H9 (cell line): ENCODE results near the gene EML3. TPM values are rescaled to one million over a fixed set of nuclear protein-coding genes. Genes with fewer than 3 reads are reported as not detected.
A peak's percentile ranks its signal among the peaks of the same experiment; 100 is the strongest.

Experiments
- DNase-seq: peaks from one replicate; pipeline ENCODE4 v3.0.0-alpha.2; 2017
- H2AFZ ChIP-seq: one replicate; pipeline ENCODE4 v1.6.1; 2013; ENCODE audit warnings: mild to moderate bottlenecking, low read length, control low read depth, moderate library complexity
- H2AK5ac ChIP-seq: 2 replicates; pipeline ENCODE4 v1.6.1; 2013; ENCODE audit warnings: low read length, control low read depth, mixed read lengths; ENCODE audit not compliant: insufficient read length
- H2BK120ac ChIP-seq: one replicate; pipeline ENCODE4 v1.6.1; 2013; ENCODE audit warnings: low read depth, mild to moderate bottlenecking, low read length, control low read depth, inconsistent platforms; ENCODE audit not compliant: poor library complexity, severe bottlenecking
- H2BK12ac ChIP-seq: 2 replicates; pipeline ENCODE4 v1.6.1; 2013; ENCODE audit warnings: low read length, control low read depth, mixed read lengths, low read depth; ENCODE audit not compliant: insufficient read length
- H2BK15ac ChIP-seq: 2 replicates; pipeline ENCODE4 v1.6.1; 2013; ENCODE audit warnings: low read depth, low read length, control low read depth
- H2BK20ac ChIP-seq: one replicate; pipeline ENCODE4 v1.6.1; 2013; ENCODE audit warnings: low read depth, mild to moderate bottlenecking, low read length, control low read depth, inconsistent platforms; ENCODE audit not compliant: poor library complexity, severe bottlenecking
- H2BK5ac ChIP-seq: 2 replicates; pipeline ENCODE4 v1.6.1; 2013; ENCODE audit warnings: low read length, control low read depth, mixed read lengths; ENCODE audit not compliant: insufficient read length
- H3K14ac ChIP-seq: 2 replicates; pipeline ENCODE4 v1.6.1; 2013; ENCODE audit warnings: low read length, control low read depth; ENCODE audit not compliant: insufficient read depth
- H3K18ac ChIP-seq: 2 replicates; pipeline ENCODE4 v1.6.1; 2013; ENCODE audit warnings: low read depth, mild to moderate bottlenecking, mixed read lengths, low read length, control low read depth; ENCODE audit not compliant: insufficient read length
- H3K23ac ChIP-seq: 2 replicates; pipeline ENCODE4 v1.6.1; 2013; ENCODE audit warnings: low read length, control low read depth, mixed read lengths, low read depth; ENCODE audit not compliant: insufficient read length
- H3K23me2 ChIP-seq: 2 replicates; pipeline ENCODE4 v1.6.1; 2013; ENCODE audit warnings: low read depth, mild to moderate bottlenecking, mixed read lengths, low read length, control low read depth; ENCODE audit not compliant: insufficient read length, poor library complexity, severe bottlenecking
- H3K27ac ChIP-seq: 2 replicates; pipeline ENCODE4 v1.5.1; 2013; ENCODE audit warnings: low read length, control low read depth, mixed read lengths, low read depth; ENCODE audit not compliant: insufficient read length
- H3K27me3 ChIP-seq: 2 replicates; pipeline ENCODE4 v1.6.1; 2013; ENCODE audit warnings: low read length, control low read depth, inconsistent platforms; ENCODE audit not compliant: insufficient read depth
- H3K4ac ChIP-seq: 2 replicates; pipeline ENCODE4 v1.6.1; 2013; ENCODE audit warnings: low read depth, mild to moderate bottlenecking, control low read depth, inconsistent platforms, low read length, moderate library complexity
- H3K4me1 ChIP-seq: 2 replicates; pipeline ENCODE4 v1.6.1; 2013; ENCODE audit warnings: low read length, control low read depth, inconsistent platforms; ENCODE audit not compliant: insufficient read depth
- H3K4me2 ChIP-seq: 2 replicates; pipeline ENCODE4 v1.6.1; 2013; ENCODE audit warnings: low read length, control low read depth, mixed read lengths; ENCODE audit not compliant: insufficient read length, insufficient read depth
- H3K56ac ChIP-seq: 2 replicates; pipeline ENCODE4 v1.6.1; 2013; ENCODE audit warnings: low read depth, mild to moderate bottlenecking, mixed read lengths, low read length, control low read depth; ENCODE audit not compliant: insufficient read length
- H3K79me1 ChIP-seq: 2 replicates; pipeline ENCODE4 v1.6.1; 2013; ENCODE audit warnings: low read depth, mild to moderate bottlenecking, moderate library complexity, low read length, control low read depth, inconsistent platforms; ENCODE audit not compliant: insufficient read depth, poor library complexity, severe bottlenecking
- H3K79me2 ChIP-seq: 2 replicates; pipeline ENCODE4 v1.6.1; 2013; ENCODE audit warnings: low read length, control low read depth, inconsistent platforms; ENCODE audit not compliant: insufficient read depth
- H3K9ac ChIP-seq: 2 replicates; pipeline ENCODE4 v1.6.1; 2013; ENCODE audit warnings: low read length, control low read depth, mixed read lengths; ENCODE audit not compliant: insufficient read length; ENCODE audit errors: extremely low read depth
- H3K9me3 ChIP-seq: one replicate; pipeline ENCODE4 v1.6.1; 2013; ENCODE audit warnings: low read depth, low read length, inconsistent platforms; ENCODE audit not compliant: control insufficient read depth
- H3T11ph ChIP-seq: one replicate; pipeline ENCODE4 v1.6.1; 2013; ENCODE audit warnings: mild to moderate bottlenecking, low read length, control low read depth, inconsistent platforms
- H4K20me1 ChIP-seq: one replicate; pipeline ENCODE4 v1.6.1; 2013; ENCODE audit not compliant: control insufficient read depth, insufficient read length, insufficient read depth
- H4K5ac ChIP-seq: 2 replicates; pipeline ENCODE4 v1.6.1; 2013; ENCODE audit warnings: low read depth, mild to moderate bottlenecking, mixed read lengths, low read length, control low read depth; ENCODE audit not compliant: insufficient read length
- H4K8ac ChIP-seq: replicated peaks from 2 replicates; pipeline ENCODE4 v1.6.1; 2013; ENCODE audit warnings: low read length, control low read depth, mixed read lengths, low read depth; ENCODE audit not compliant: insufficient read length
- H4K91ac ChIP-seq: 2 replicates; pipeline ENCODE4 v1.6.1; 2013; ENCODE audit warnings: low read depth, mild to moderate bottlenecking, moderate library complexity, mixed read lengths, low read length, control low read depth; ENCODE audit not compliant: insufficient read length
- H3K27ac Mint-ChIP-seq, 3 experiments: 2 replicates in 2 of 3; 3 replicates in 1 of 3; pipeline ENCODE4 v1.8.0; 2020 to 2021; ENCODE audit warnings: mixed read lengths in 3 of 3, mild to moderate bottlenecking in 1 of 3, moderate library complexity in 1 of 3
- H3K27me3 Mint-ChIP-seq: 2 replicates; pipeline ENCODE4 v1.8.0; 2021; ENCODE audit warnings: low read depth, mild to moderate bottlenecking, moderate library complexity, mixed read lengths
- H3K36me3 Mint-ChIP-seq, 3 experiments: 2 replicates in 2 of 3; 3 replicates in 1 of 3; pipeline ENCODE4 v1.8.0; 2020 to 2021; ENCODE audit warnings: low read depth in 3 of 3, mixed read lengths in 3 of 3; ENCODE audit not compliant: insufficient read depth in 1 of 3
- H3K4me1 Mint-ChIP-seq, 2 experiments: 2 replicates each; pipeline ENCODE4 v1.8.0; 2020; ENCODE audit warnings: mixed read lengths in 2 of 2
- H3K4me3 Mint-ChIP-seq, 2 experiments: 2 replicates in 1 of 2; 3 replicates in 1 of 2; pipeline ENCODE4 v1.8.0; 2020 to 2021; ENCODE audit warnings: mild to moderate bottlenecking in 2 of 2, mixed read lengths in 2 of 2, moderate library complexity in 1 of 2
- H3K9me3 Mint-ChIP-seq, 2 experiments: 2 replicates in 1 of 2; 3 replicates in 1 of 2; pipeline ENCODE4 v1.8.0; 2020; ENCODE audit warnings: mild to moderate bottlenecking in 2 of 2, mixed read lengths in 2 of 2, moderate library complexity in 1 of 2
- CTCF ChIP-seq: fragments of 200-600 bp; sonication (generic); conservative IDR thresholded peaks from 3 replicates; pipeline ENCODE4 v1.8.0; 2021; ENCODE audit warnings: antibody characterized with exemption, mild to moderate bottlenecking
- WGBS: extraction: QIAGEN DNeasy Blood & Tissue Kit; methylation state at CpG from one replicate; pipeline ENCODE4 v1.1.7; 2013; ENCODE audit warnings: missing lambda C conversion rate, low lambda C conversion rate, mixed read lengths; ENCODE audit not compliant: insufficient read length; ENCODE audit errors: extremely low coverage; 5-methylcytosine and 5-hydroxymethylcytosine counted together
- total RNA-seq: library from RNA; stranded (reverse); gene quantifications from 2 replicates; pipeline ENCODE4 v1.2.1, GENCODE V29; 2021

The EML3 gene
- total RNA-seq, 1 experiment from 2014 or later, result 35.3 TPM

GRCh38 chr11:62605902-62606301, 6.7 kb downstream of the EML3 start:
- no peak overlapping the region for H2BK5ac ChIP-seq
- no peak overlapping the region for H4K5ac ChIP-seq
- no peak overlapping the region for H2AK5ac ChIP-seq
- TF ChIP-seq CTCF, result no peak
- no peaks in the 10 kb centered on the region for H3K9me3 ChIP-seq
- no peak overlapping the region for H2BK120ac ChIP-seq
- no peak overlapping the region for H4K91ac ChIP-seq
- H3T11ph ChIP-seq, result no peak overlapping the region
- H2BK15ac ChIP-seq, result no peak overlapping the region
- H4K20me1 ChIP-seq, result peaks cover 2% of the 10 kb centered on the region
- Mint-ChIP-seq H3K27me3 (peaks cover 29% of the 10 kb centered on the region), H3K27ac (peak overlapping the region in 1 of 3 experiments; percentile 35; a peak in 1 of 7 replicates), H3K9me3 (no peaks in the 10 kb centered on the region), H3K4me3 (no peak overlapping the region), H3K36me3 (peaks cover 8 to 23% (median 13%) of the 10 kb centered on the region in 3 experiments; a peak in 6 of 7 replicates), H3K4me1 (peaks cover 33 to 60% of the 10 kb centered on the region in 2 experiments)
- no peak overlapping the region for H3K4me2 ChIP-seq
- no peak overlapping the region for H3K27ac ChIP-seq
- no peaks in the 10 kb centered on the region for H3K79me1 ChIP-seq
- H3K23me2 ChIP-seq, result peaks cover 4% of the 10 kb centered on the region
- no peak overlapping the region for H3K56ac ChIP-seq
- no peak overlapping the region for H3K23ac ChIP-seq
- no CpG with 5 or more reads among the region's 15 CpGs for WGBS
- H3K27me3 ChIP-seq, result peaks cover 12% of the 10 kb centered on the region; the same call in 1 of the 2 replicates
- H3K9ac ChIP-seq, result no peak overlapping the region
- no peaks in the 10 kb centered on the region for H3K79me2 ChIP-seq
- no peak overlapping the region for H3K18ac ChIP-seq
- no peak overlapping the region; the same call in 1 of the 2 replicates for H3K14ac ChIP-seq
- H2AFZ ChIP-seq, result no peak overlapping the region
- H2BK12ac ChIP-seq, result no peak overlapping the region
- H3K4ac ChIP-seq, result no peak overlapping the region
- DNase-seq, result no peak
- 0 out of 2 replicates have a peak, but pooled peaks cover 2% of the 10 kb centered on the region for H3K4me1 ChIP-seq
- no peak overlapping the region for H2BK20ac ChIP-seq
- H4K8ac ChIP-seq, result no peak overlapping the region
